Kidney (tissue), 14 donors: ENCODE results near the gene TRMO. TPM values are rescaled to one million over a fixed set of nuclear protein-coding genes. Genes with fewer than 3 reads are reported as not detected.
A peak's percentile ranks its signal among the peaks of the same experiment; 100 is the strongest.

Experiments
- DNase-seq, 5 donors: peaks; one replicate each; pipeline ENCODE4 v3.0.0-alpha.2; 2013 to 2020
- FAIRE-seq: peaks from 2 replicates; lab custom pipeline; 2012; peaks lifted over from hg19 to GRCh38; lab: Jason Lieb, UNC
- H3K27ac ChIP-seq, 2 donors: one replicate each; pipeline ENCODE4 v1.7.0; 2013; ENCODE audit warnings: low read depth in 2 of 2, low read length in 2 of 2, inconsistent platforms in 1 of 2
- H3K27me3 ChIP-seq: one replicate; pipeline ENCODE4 v1.7.1; 2013; ENCODE audit warnings: low read length, inconsistent platforms; ENCODE audit not compliant: control insufficient read depth, insufficient read depth
- H3K36me3 ChIP-seq, 3 donors: one replicate each; pipeline versions ENCODE4 v1.7.0 to v1.7.1; 2013; ENCODE audit warnings: low read length in 3 of 3, control low read depth in 1 of 3, inconsistent platforms in 1 of 3; ENCODE audit not compliant: insufficient read depth in 3 of 3, control insufficient read depth in 2 of 3
- H3K4me1 ChIP-seq, 3 donors: one replicate each; pipeline versions ENCODE4 v1.7.0 to v1.7.1; 2013; ENCODE audit warnings: low read length in 3 of 3, inconsistent platforms in 1 of 3, low read depth in 1 of 3; ENCODE audit not compliant: control insufficient read depth in 2 of 3, insufficient read depth in 2 of 3
- H3K4me3 ChIP-seq, 3 donors: one replicate each; pipeline versions ENCODE4 v1.7.0 to v1.8.1; 2013; ENCODE audit warnings: low read length in 3 of 3, control low read depth in 1 of 3, inconsistent platforms in 1 of 3
- H3K9ac ChIP-seq, 3 donors: one replicate each; pipeline versions ENCODE4 v1.7.0 to v1.7.1; 2013; ENCODE audit warnings: low read length in 3 of 3, control low read depth in 1 of 3, inconsistent platforms in 1 of 3
- H3K9me3 ChIP-seq, 3 donors: one replicate each; pipeline versions ENCODE4 v1.7.0 to v1.7.1; 2013; ENCODE audit warnings: low read length in 3 of 3, control low read depth in 1 of 3, inconsistent platforms in 1 of 3; ENCODE audit not compliant: control insufficient read depth in 2 of 3, insufficient read depth in 1 of 3
- CTCF ChIP-seq: IDR thresholded peaks from 3 replicates; pipeline ENCODE4 v1.5.1; 2012; ENCODE audit warnings: mild to moderate bottlenecking, moderate library complexity, borderline replicate concordance; ENCODE audit not compliant: insufficient read depth; ENCODE audit errors: extremely low read depth
- intact Hi-C: fragments of 100-400 bp; cut with DNase I; formaldehyde crosslinking; loops from one replicate; pipeline ENCODE4 v1.11.1; 2022
- polyA plus RNA-seq: library from polyadenylated mRNA; stranded (reverse); fragments of 350-450 nt; fragmentation: Illumina TruSeq; extraction: RNeasy Lipid Tissue Mini Kit (QIAGEN cat#74804); gene quantifications from one replicate; pipeline ENCODE4 v1.2.3, GENCODE V29; 2014; ENCODE audit warnings: low read depth, low replicate concordance; ENCODE audit not compliant: insufficient read depth
- total RNA-seq: library from RNA; stranded (reverse); fragmentation: NEBNext Ultra II Directional; extraction: Animal tissue kit (Norgen Biotek cat#: 25700); gene quantifications from one replicate; pipeline ENCODE4 v1.2.1, GENCODE V29; 2021
- donor health status: control.
- donor health status: control.
- donor health status: control.
- donor health status: control.
- donor health status: control.
- donor health status: DM: yes; HTN: yes; CAD: no.
- donor health status: Normal renal cell carcinoma (clear cell type).

TRMO gene
- total and polyA plus RNA-seq, 2 donors from 2014 or later, result 13.1 to 20.3 TPM

DNA sequence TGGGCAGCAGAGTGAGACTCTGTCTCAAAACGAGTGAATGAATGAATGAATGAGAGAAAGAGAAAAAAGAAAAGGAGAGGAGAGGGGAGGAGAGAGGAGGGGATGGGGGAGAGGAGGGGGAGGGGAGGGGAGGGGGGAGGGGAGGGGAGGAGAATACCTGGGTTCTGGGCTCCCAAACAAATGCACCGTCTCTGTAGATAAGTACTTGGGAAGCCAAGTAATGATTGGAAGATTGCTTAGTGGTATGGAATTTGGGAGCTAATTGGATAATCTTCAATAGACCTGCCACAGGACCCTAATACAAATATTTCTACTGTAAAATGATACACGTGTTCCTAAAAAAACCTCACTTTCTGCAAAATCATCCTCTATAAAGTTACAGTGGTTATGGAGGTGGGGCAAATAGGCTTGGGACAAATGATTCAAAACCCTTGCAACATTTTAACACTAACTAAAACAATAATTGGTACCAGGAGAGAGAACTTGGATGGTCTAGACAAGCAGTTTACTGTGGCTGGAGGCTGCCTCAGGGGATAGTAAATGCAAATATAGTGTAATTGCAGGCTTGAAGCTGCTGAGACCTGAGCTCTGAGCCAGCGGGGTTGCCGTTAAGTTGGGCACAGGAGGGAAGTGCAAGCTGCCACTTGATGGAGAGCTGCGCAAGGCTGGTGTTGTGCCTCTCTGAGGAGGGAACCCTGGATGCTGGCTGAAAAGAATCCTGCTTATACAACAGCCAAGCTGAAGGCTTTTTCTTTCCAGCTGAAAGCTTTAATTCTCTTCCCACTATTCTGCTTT is 12.2 kb upstream of the TRMO start:
- Histone ChIP-seq H3K27me3 (peaks cover 2% of the 10 kb centered on the region), H3K9ac (no peak overlapping the region), H3K9me3 (no peaks in the 10 kb centered on the region), H3K27ac (no peak overlapping the region), H3K4me1 (no peaks in the 10 kb centered on the region), H3K4me3 (no peak overlapping the region), H3K36me3 (no peaks in the 10 kb centered on the region)
- no peak for TF ChIP-seq CTCF
- intact Hi-C loops, result no loop called here
- FAIRE-seq (no peak), DNase-seq (peak in 1 of 5 donors; percentile 19)

- intact Hi-C loops, result no loop called here
- no peak for FAIRE-seq
- H3K27ac ChIP-seq, result no peak overlapping the region
Observed at GRCh38 chr9:97933297-97933998, 11.1 kb upstream of the TRMO start.

GRCh38 chr9:97930972-97931371 is 8.7 kb upstream of the TRMO start:
- intact Hi-C loops, result no loop called here
- H3K36me3 ChIP-seq, result no peaks in the 10 kb centered on the region
- H3K4me1 ChIP-seq, result no peaks in the 10 kb centered on the region
- no peak for DNase-seq
- no peak overlapping the region for H3K9ac ChIP-seq
- no peak overlapping the region for H3K4me3 ChIP-seq
- H3K27ac ChIP-seq, result no peak overlapping the region
- FAIRE-seq, result no peak
- H3K27me3 ChIP-seq, result peaks cover 5% of the 10 kb centered on the region
- H3K9me3 ChIP-seq, result no peaks in the 10 kb centered on the region
- TF ChIP-seq CTCF, result no peak

More at GRCh38 chr9:97933297-97933998, 11.1 kb upstream of the TRMO start:
- H3K4me1 ChIP-seq, result no peaks in the 10 kb centered on the region
- H3K9me3 ChIP-seq, result no peaks in the 10 kb centered on the region
- no peak overlapping the region for H3K9ac ChIP-seq
- H3K27me3 ChIP-seq, result peaks cover 2% of the 10 kb centered on the region
- no peak for TF ChIP-seq CTCF
- no peaks in the 10 kb centered on the region for H3K36me3 ChIP-seq
- DNase-seq, result no peak
- H3K4me3 ChIP-seq, result no peak overlapping the region
